Measurements from ENCODE around the gene NMS.

DNA sequence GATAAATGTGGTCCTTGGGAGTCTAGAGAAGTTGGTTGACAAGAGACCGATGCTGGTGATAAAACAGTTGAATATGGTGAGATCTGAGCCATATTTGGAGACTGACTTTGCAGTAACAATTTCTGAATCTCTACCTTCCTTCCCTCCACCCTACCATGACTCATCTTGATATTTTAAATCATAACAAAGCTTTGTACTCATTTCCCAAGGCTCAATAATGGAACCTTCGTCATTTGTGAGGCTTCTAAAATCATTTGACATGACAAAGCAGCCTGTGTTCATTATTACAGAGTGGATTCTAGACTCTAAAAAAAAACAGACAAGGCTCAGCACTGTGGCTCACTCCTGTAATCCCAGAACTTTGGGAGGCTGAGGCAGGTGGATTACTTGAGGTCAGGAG lies 54.0 kb downstream of the NMS start:
- no peak for TF ChIP-seq POLR2A (IDR thresholded peaks at IDR 0.05)
- TF ChIP-seq, protein P1, sequence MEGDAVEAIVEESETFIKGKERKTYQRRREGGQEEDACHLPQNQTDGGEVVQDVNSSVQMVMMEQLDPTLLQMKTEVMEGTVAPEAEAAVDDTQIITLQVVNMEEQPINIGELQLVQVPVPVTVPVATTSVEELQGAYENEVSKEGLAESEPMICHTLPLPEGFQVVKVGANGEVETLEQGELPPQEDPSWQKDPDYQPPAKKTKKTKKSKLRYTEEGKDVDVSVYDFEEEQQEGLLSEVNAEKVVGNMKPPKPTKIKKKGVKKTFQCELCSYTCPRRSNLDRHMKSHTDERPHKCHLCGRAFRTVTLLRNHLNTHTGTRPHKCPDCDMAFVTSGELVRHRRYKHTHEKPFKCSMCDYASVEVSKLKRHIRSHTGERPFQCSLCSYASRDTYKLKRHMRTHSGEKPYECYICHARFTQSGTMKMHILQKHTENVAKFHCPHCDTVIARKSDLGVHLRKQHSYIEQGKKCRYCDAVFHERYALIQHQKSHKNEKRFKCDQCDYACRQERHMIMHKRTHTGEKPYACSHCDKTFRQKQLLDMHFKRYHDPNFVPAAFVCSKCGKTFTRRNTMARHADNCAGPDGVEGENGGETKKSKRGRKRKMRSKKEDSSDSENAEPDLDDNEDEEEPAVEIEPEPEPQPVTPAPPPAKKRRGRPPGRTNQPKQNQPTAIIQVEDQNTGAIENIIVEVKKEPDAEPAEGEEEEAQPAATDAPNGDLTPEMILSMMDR (IDR thresholded peaks at IDR 0.05) = no peak
